HEK293T (cell line): ENCODE data around the gene KIF5C.
A peak's percentile ranks its signal among the peaks of the same experiment; 100 is the strongest.

ENCODE experiments used
- CTCF ChIA-PET: fragments of 350-600 bp; formaldehyde crosslinking; extraction: SDS; loops from one replicate; lab custom pipeline; 2021; ENCODE audit warnings: antibody characterized with exemption, inconsistent platforms; lab: Yijun Ruan, JAX
- POLR2A ChIA-PET: fragments of 350-600 bp; formaldehyde crosslinking; extraction: SDS; loops from one replicate; lab custom pipeline; 2020; ENCODE audit warnings: antibody characterized with exemption, inconsistent platforms; lab: Yijun Ruan, JAX
- DNase-seq: peaks from one replicate; pipeline ENCODE4 v3.0.0; 2012; ENCODE audit warnings: mixed read lengths; ENCODE audit errors: extremely low spot score
- ARNT ChIP-seq: fragments of 450-650 bp; IDR thresholded peaks from 2 replicates; pipeline ENCODE4 v1.6.1; 2017; ENCODE audit warnings: mild to moderate bottlenecking
- BHLHE40 ChIP-seq: fragments of 450-650 bp; IDR thresholded peaks from 2 replicates; pipeline ENCODE4 v1.6.1; 2016; ENCODE audit warnings: mild to moderate bottlenecking, moderate library complexity, borderline replicate concordance
- CTBP1 ChIP-seq: fragments of 450-650 bp; IDR thresholded peaks from 2 replicates; pipeline ENCODE4 v1.6.1; 2016; ENCODE audit warnings: borderline replicate concordance
- ELF4 ChIP-seq: fragments of 450-650 bp; IDR thresholded peaks from 2 replicates; pipeline ENCODE4 v1.6.1; 2017; ENCODE audit warnings: antibody characterized with exemption
- FOXA1 ChIP-seq: fragments of 450-650 bp; IDR thresholded peaks from 2 replicates; pipeline ENCODE4 v1.6.1; 2016; ENCODE audit warnings: mild to moderate bottlenecking
- FOXK2 ChIP-seq: fragments of 450-650 bp; IDR thresholded peaks from 2 replicates; pipeline ENCODE4 v1.6.1; 2016; ENCODE audit warnings: mild to moderate bottlenecking
- FOXM1 ChIP-seq: fragments of 450-650 bp; IDR thresholded peaks from 2 replicates; pipeline ENCODE4 v1.6.1; 2017; ENCODE audit warnings: mild to moderate bottlenecking, borderline replicate concordance
- HDGF ChIP-seq: fragments of 450-650 bp; IDR thresholded peaks from 2 replicates; pipeline ENCODE4 v1.6.1; 2017; ENCODE audit warnings: antibody characterized with exemption, borderline replicate concordance
- L3MBTL2 ChIP-seq: fragments of 450-650 bp; conservative IDR thresholded peaks from 2 replicates; pipeline ENCODE4 v1.6.1; 2016; ENCODE audit warnings: mild to moderate bottlenecking
- LEF1 ChIP-seq: fragments of 450-650 bp; IDR thresholded peaks from 2 replicates; pipeline ENCODE4 v1.6.1; 2017; ENCODE audit warnings: mild to moderate bottlenecking, borderline replicate concordance
- NFRKB ChIP-seq: fragments of 450-650 bp; IDR thresholded peaks from 2 replicates; pipeline ENCODE4 v1.6.1; 2016; ENCODE audit warnings: mild to moderate bottlenecking, moderate library complexity
- SP1 ChIP-seq: fragments of 450-650 bp; IDR thresholded peaks from 2 replicates; pipeline ENCODE4 v1.6.1; 2017
- SUZ12 ChIP-seq: fragments of 450-650 bp; IDR thresholded peaks from 2 replicates; pipeline ENCODE4 v1.6.1; 2016; ENCODE audit warnings: mild to moderate bottlenecking
- TARDBP ChIP-seq: fragments of 450-650 bp; IDR thresholded peaks from 2 replicates; pipeline ENCODE4 v1.6.1; 2016
- ZNF384 ChIP-seq: fragments of 450-650 bp; IDR thresholded peaks from 2 replicates; pipeline ENCODE4 v1.6.1; 2016
- TF ChIP-seq, protein P1 (sequence below): fragments of 450-650 bp; IDR thresholded peaks from 2 replicates; pipeline ENCODE4 v1.6.1; 2016

KIF5C gene

DNA sequence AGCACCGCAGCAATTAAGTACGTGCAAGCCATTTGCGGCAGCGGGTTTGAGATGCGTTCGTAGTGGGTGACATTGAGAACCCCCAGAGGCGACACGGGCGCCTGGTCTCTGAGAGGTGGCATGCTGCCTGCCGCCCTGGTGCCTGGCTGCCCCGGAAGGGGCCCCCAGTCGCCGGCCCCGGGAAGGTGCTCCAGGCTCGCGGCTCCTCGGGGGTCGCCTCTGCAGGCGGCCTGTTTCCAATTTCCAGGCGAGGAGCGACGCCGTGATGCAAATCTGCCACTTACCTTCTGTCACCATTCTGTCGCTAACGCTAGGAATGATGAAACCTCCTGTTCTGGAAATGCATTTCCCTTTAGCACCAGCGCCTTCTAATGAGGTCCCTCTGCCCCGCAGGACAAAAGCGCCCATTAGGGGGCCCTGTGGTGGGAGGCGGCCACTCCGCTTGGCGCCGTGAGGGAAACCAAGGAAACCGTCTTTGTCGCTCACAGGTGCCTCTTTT lies 13.0 kb downstream of the KIF5C start:
- TF ChIP-seq, protein P1, sequence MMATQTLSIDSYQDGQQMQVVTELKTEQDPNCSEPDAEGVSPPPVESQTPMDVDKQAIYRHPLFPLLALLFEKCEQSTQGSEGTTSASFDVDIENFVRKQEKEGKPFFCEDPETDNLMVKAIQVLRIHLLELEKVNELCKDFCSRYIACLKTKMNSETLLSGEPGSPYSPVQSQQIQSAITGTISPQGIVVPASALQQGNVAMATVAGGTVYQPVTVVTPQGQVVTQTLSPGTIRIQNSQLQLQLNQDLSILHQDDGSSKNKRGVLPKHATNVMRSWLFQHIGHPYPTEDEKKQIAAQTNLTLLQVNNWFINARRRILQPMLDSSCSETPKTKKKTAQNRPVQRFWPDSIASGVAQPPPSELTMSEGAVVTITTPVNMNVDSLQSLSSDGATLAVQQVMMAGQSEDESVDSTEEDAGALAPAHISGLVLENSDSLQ: no peak
- no peak for TF ChIP-seq ELF4
- TF ChIP-seq FOXK2: no peak
- no peak for TF ChIP-seq SUZ12
- TF ChIP-seq CTBP1: no peak
- TF ChIP-seq L3MBTL2: no peak
- TF ChIP-seq SP1: no peak
- no peak for TF ChIP-seq LEF1
- no peak for TF ChIP-seq FOXM1
- TF ChIP-seq BHLHE40: no peak
- TF ChIP-seq NFRKB: no peak
- no peak for TF ChIP-seq HDGF
- no peak for TF ChIP-seq FOXA1
- no peak for TF ChIP-seq ZNF384
- TF ChIP-seq ARNT: no peak
- TF ChIP-seq TARDBP: no peak
- ChIA-PET POLR2A (no interaction called here), CTCF (no interaction called here)
- peak; percentile 24 for DNase-seq

DNA sequence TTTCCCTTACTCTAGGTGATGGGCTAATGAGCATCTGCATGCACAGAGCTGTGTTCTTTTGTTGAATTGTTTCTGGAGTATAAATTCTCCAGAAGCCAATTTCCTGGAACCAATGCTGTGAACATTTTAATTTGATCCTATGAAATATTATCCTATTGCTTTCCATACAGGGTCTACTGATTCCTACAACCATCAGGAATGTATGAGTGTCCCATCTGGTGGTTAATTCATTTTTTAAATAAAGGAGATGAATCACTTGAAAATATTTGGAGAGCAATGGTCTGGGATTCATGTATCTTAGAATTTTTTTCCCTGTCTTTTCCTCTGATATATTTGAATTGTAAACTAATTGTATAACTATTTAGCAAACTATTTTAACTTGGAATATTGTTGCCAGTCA lies 14.0 kb downstream of the KIF5C start:
- CTCF ChIA-PET: no interaction called here
- POLR2A ChIA-PET: no interaction called here
- TF ChIP-seq ELF4 (no peak), FOXA1 (no peak), BHLHE40 (no peak), NFRKB (no peak), ZNF384 (no peak), HDGF (no peak), LEF1 (no peak), FOXK2 (no peak), SP1 (no peak), TARDBP (no peak), ARNT (no peak), FOXM1 (no peak), SUZ12 (no peak), CTBP1 (no peak), L3MBTL2 (no peak)
- TF ChIP-seq, protein P1: no peak
- DNase-seq: no peak

DNA sequence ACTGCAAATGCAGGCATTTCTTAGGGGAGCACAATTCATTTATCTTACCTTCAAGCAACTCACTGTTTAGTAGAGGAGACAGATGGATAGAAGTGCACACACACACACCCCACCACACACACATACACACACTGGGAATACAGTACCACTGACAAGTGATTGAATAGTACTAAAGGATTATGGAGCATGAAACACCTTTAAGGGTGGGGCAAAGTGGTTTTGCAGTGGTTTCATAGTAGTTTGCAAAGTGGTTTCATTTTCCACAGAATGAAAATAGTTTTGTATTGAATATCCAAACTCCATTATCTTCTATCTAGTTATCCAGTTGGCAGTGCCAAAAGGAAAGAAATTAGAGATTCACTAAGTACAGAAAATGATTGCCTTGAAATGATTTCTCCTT lies 18.9 kb downstream of the KIF5C start:
- no peak for DNase-seq
- POLR2A ChIA-PET: no interaction called here

DNA sequence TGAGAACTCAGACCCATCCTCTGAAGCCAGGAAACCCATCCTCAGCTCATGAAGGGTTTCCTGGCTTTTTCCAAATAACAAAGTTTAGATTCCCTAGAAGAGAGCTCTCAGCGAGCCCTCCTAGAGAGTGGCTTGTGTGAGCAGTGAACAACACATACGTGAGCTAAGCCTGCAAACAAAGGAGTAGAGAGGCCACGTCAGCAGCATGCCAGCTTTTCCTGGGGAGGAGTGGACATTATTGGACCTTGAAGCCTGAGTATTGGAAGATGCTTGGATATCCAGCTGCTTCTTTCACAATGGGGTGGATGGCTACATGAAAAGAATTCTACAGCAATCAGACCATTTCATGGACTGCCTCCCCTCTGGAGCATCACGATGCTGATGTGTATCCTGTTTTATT lies 21.1 kb downstream of the KIF5C start:
- DNase-seq: no peak
- no peak for TF ChIP-seq ARNT
- TF ChIP-seq ZNF384: no peak
- TF ChIP-seq ELF4: no peak
- no peak for TF ChIP-seq SP1
- no peak for TF ChIP-seq TARDBP
- TF ChIP-seq, protein P1: no peak
- TF ChIP-seq FOXM1: no peak
- TF ChIP-seq FOXA1: no peak
- TF ChIP-seq FOXK2: no peak
- TF ChIP-seq NFRKB: no peak
- no peak for TF ChIP-seq L3MBTL2
- TF ChIP-seq BHLHE40: no peak
- no peak for TF ChIP-seq LEF1
- no peak for TF ChIP-seq CTBP1
- TF ChIP-seq SUZ12: no peak
- TF ChIP-seq HDGF: no peak
- ChIA-PET CTCF (no interaction called here), POLR2A (no interaction called here)

More for the DNA sequence above, 18.9 kb downstream of the KIF5C start:
- no peak for TF ChIP-seq L3MBTL2
- CTCF ChIA-PET: no interaction called here

DNA sequence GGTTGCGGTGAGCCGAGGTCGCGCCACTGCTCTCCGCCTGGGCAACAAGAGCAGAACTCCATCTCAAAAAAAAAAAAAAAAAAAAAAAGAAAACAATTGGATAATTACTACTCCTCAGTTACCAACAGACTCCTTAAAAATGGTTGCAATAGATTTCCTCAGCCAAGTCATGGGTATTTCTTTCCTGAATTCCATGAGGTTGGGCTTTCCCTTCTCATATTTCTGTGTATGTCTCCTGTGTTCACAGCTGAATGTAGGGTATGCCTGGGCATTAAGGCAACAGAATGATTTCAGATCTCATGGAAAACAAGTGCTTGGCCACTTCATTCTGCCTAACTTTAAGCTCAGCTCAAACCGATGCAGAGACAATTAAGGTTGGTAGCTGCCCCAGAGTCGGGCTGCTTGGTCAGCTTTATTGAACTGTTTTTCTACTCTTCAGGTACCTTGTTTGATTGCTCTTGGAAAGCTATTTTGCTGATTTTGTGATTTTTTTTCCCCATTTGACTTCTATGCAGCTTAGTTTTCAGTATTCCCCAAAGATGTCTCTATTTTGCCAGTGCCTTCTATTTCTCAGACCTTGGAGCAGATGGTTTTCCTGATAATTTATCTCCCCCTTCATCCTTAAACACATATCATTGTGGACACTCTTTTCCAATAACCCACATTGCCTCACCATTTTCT lies 24.8 kb downstream of the KIF5C start:
- ChIA-PET CTCF (no interaction called here), POLR2A (no interaction called here)
- no peak for TF ChIP-seq FOXM1
- no peak for TF ChIP-seq ELF4
- TF ChIP-seq, protein P1: no peak
- TF ChIP-seq ARNT: no peak
- no peak for TF ChIP-seq SP1
- no peak for TF ChIP-seq ZNF384
- no peak for TF ChIP-seq SUZ12
- DNase-seq: no peak
